HepG2 (cell line): ENCODE measurements around the gene PPP1R16B. TPM values are rescaled to one million over a fixed set of nuclear protein-coding genes. Genes with fewer than 3 reads are reported as not detected.

Experiments used
- ATAC-seq: fragments of 200-7000 bp; cut with Tn5 transposase; 3 replicates; pipeline ENCODE4 v1.9.1; 2020; ENCODE audit warnings: mild to moderate bottlenecking, moderate library complexity
- BruUV-seq: library from RNA; stranded (reverse); fragments of 400-500 nt; replicated peaks from 2 replicates; lab custom pipeline; 2021; lab: Mats Ljungman, UMichigan
- CTCF ChIA-PET: fragments of 300-600 bp; formaldehyde crosslinking; extraction: SDS; loops from one replicate; lab custom pipeline; 2021; ENCODE audit warnings: low total read pairs, inconsistent platforms, low intra/inter-chr PET ratio; lab: Yijun Ruan, JAX
- POLR2A ChIA-PET: fragments of 350-600 bp; sonication (Branson Sonifier 250); formaldehyde crosslinking; loops from one replicate; lab custom pipeline; 2020; ENCODE audit warnings: antibody characterized with exemption, inconsistent platforms; lab: Yijun Ruan, JAX
- DNase-seq: peaks from one replicate; pipeline ENCODE4 v3.0.0-alpha.2; 2015; ENCODE audit warnings: low spot score
- FAIRE-seq: peaks from 3 replicates; lab custom pipeline; 2011; peaks lifted over from hg19 to GRCh38; lab: Jason Lieb, UNC
- H2AFZ ChIP-seq: one replicate; pipeline ENCODE4 v1.6.1; 2011; ENCODE audit warnings: low read length, inconsistent platforms
- H3K27ac ChIP-seq: fragments of 300-600 bp; 3 replicates; pipeline ENCODE4 v1.8.0; 2011; ENCODE audit warnings: mixed run types, mild to moderate bottlenecking, mixed read lengths, low read length, inconsistent platforms; ENCODE audit not compliant: insufficient read depth; ENCODE audit errors: extremely low read length
- H3K27me3 ChIP-seq, 2 experiments: fragments of 200-600 bp in 1 of 2; 2 replicates in 1 of 2; 3 replicates in 1 of 2; pipeline versions ENCODE4 v1.6.0 to v1.8.0; 2011; ENCODE audit warnings: low read length in 2 of 2, mild to moderate bottlenecking in 2 of 2, moderate library complexity in 2 of 2, inconsistent platforms in 1 of 2; ENCODE audit not compliant: insufficient read depth in 2 of 2, control insufficient read depth in 1 of 2
- H3K36me3 ChIP-seq, 2 experiments: fragments of 200-600 bp in 1 of 2; replicated peaks in 1 of 2; 2 replicates in 1 of 2; 3 replicates in 1 of 2; pipeline versions ENCODE4 v1.5.1 to v1.8.0; 2011; ENCODE audit warnings: low read length in 2 of 2, inconsistent platforms in 1 of 2; ENCODE audit not compliant: insufficient read depth in 2 of 2, control insufficient read depth in 1 of 2
- H3K4me1 ChIP-seq: 2 replicates; pipeline ENCODE4 v1.5.1; 2012; ENCODE audit warnings: low read length, inconsistent platforms; ENCODE audit not compliant: insufficient read depth
- H3K4me2 ChIP-seq: 2 replicates; pipeline ENCODE4 v1.6.0; 2011; ENCODE audit warnings: low read depth, low read length, inconsistent platforms
- H3K4me3 ChIP-seq, 3 experiments: fragments of 200-600 bp in 1 of 3; sonication (generic), shearing (Covaris generic) in 1 of 3; replicated peaks in 1 of 3; 2 replicates each; pipeline ENCODE4 v1.5.1; 2011 to 2016; ENCODE audit warnings: low read length in 3 of 3, inconsistent platforms in 2 of 3, low read depth in 2 of 3, mild to moderate bottlenecking in 2 of 3, control low read depth in 1 of 3, mixed read lengths in 1 of 3; ENCODE audit not compliant: insufficient read depth in 1 of 3
- H3K79me2 ChIP-seq: one replicate; pipeline ENCODE4 v1.6.1; 2011; ENCODE audit warnings: low read length, inconsistent platforms; ENCODE audit not compliant: insufficient read depth
- H3K9ac ChIP-seq: 2 replicates; pipeline ENCODE4 v1.6.0; 2011; ENCODE audit warnings: mild to moderate bottlenecking, low read depth, low read length, inconsistent platforms; ENCODE audit not compliant: insufficient read depth
- H3K9me3 ChIP-seq: 2 replicates; pipeline ENCODE4 v1.5.1; 2012; ENCODE audit warnings: mild to moderate bottlenecking, low read length
- H4K20me1 ChIP-seq: 2 replicates; pipeline ENCODE4 v1.6.0; 2011; ENCODE audit warnings: inconsistent platforms, mild to moderate bottlenecking, low read length, moderate library complexity; ENCODE audit not compliant: insufficient read depth
- ATM ChIP-seq: fragments of 450-650 bp; IDR thresholded peaks from 2 replicates; pipeline ENCODE4 v1.7.1; 2017; ENCODE audit warnings: mild to moderate bottlenecking, borderline replicate concordance
- CEBPB ChIP-seq: IDR thresholded peaks from 2 replicates; pipeline ENCODE4 v1.6.1; 2011; ENCODE audit warnings: low read depth, low read length, improper control_type of control experiment, borderline replicate concordance
- CEBPG ChIP-seq: IDR thresholded peaks from 2 replicates; pipeline ENCODE4 v1.6.1; 2016
- ELF4 ChIP-seq: sonication (generic); formaldehyde crosslinking; IDR thresholded peaks from 2 replicates; pipeline ENCODE4 v1.5.0; 2020; ENCODE audit warnings: missing genetic modification reagents, mild to moderate bottlenecking, moderate library complexity, borderline replicate concordance
- MAFK ChIP-seq, 2 experiments: IDR thresholded peaks in 1 of 2; conservative IDR thresholded peaks in 1 of 2; 2 replicates each; pipeline ENCODE4 v1.6.1; 2011; ENCODE audit warnings: improper control_type of control experiment in 2 of 2, low read length in 2 of 2
- NFATC3 ChIP-seq: sonication (generic); formaldehyde crosslinking; IDR thresholded peaks from 2 replicates; pipeline ENCODE4 v1.5.1; 2020; ENCODE audit warnings: mild to moderate bottlenecking, missing genetic modification reagents
- NFE2 ChIP-seq: sonication (generic); formaldehyde crosslinking; IDR thresholded peaks from 2 replicates; pipeline ENCODE4 v1.4.0; 2020; ENCODE audit warnings: missing genetic modification reagents
- NRL ChIP-seq: sonication (generic); formaldehyde crosslinking; IDR thresholded peaks from 2 replicates; pipeline ENCODE4 v1.5.0; 2020; ENCODE audit warnings: missing genetic modification reagents, mild to moderate bottlenecking, moderate library complexity, borderline replicate concordance
- RBM39 ChIP-seq: fragments of 200-400 bp; formaldehyde crosslinking; IDR thresholded peaks from one replicate; pipeline ENCODE4 v1.6.1; 2018; ENCODE audit warnings: antibody characterized with exemption, mild to moderate bottlenecking, low read depth, low read length; ENCODE audit not compliant: poor library complexity, severe bottlenecking
- SATB2 ChIP-seq: sonication (generic); formaldehyde crosslinking; IDR thresholded peaks from 2 replicates; pipeline ENCODE4 v1.5.0; 2020; ENCODE audit warnings: missing genetic modification reagents
- SOX5 ChIP-seq: IDR thresholded peaks from 2 replicates; pipeline ENCODE4 v1.6.1; 2016; ENCODE audit warnings: borderline replicate concordance
- SRF ChIP-seq: IDR thresholded peaks from 2 replicates; pipeline ENCODE4 v1.6.1; 2011; ENCODE audit warnings: mild to moderate bottlenecking, low read depth, low read length, moderate library complexity
- ZNF24 ChIP-seq: fragments of 450-650 bp; IDR thresholded peaks from 2 replicates; pipeline ENCODE4 v1.6.1; 2017; ENCODE audit warnings: antibody characterized with exemption, mild to moderate bottlenecking
- ZNF670 ChIP-seq: sonication (generic); formaldehyde crosslinking; IDR thresholded peaks from 2 replicates; pipeline ENCODE4 v1.8.0; 2022; ENCODE audit warnings: mild to moderate bottlenecking, missing genetic modification reagents, borderline replicate concordance
- WGBS: methylation state at CpG from one replicate; pipeline ENCODE4 v1.1.6; 2017; ENCODE audit warnings: low lambda C conversion rate; 5-methylcytosine and 5-hydroxymethylcytosine counted together
- in situ Hi-C: cut with HindIII; loops from 2 replicates; pipeline ENCODE4 v1.10.0; 2017; ENCODE audit warnings: low pct_unique_long_range_greater_than_20kb; ENCODE audit not compliant: extremely low pct_ligation_motif_present
- intact Hi-C: fragments of 100-400 bp; cut with micrococcal nuclease; formaldehyde crosslinking; loops from one replicate; pipeline ENCODE4 v1.10.0; 2022; ENCODE audit not compliant: unreplicated experiment
- polyA plus RNA-seq, 8 experiments: library from polyadenylated mRNA; depleted of rRNA in 3 of 8; stranded (reverse) in 7 of 8; unstranded in 1 of 8; fragments of >200 nt; fragmentation: Illumina TruSeq in 4 of 8; extraction: Trizol in 4 of 8; gene quantifications; 2 replicates each; pipeline versions ENCODE4 v1.2.1 to v1.2.3, GENCODE V29; 2011 to 2016; ENCODE audit warnings: low read depth in 4 of 8, missing spikeins in 1 of 8, mixed read lengths in 1 of 8; ENCODE audit not compliant: insufficient read depth in 1 of 8
- total RNA-seq, 5 experiments: library from RNA; depleted of rRNA; stranded (reverse); fragments of >200 nt; fragmentation: Illumina TruSeq; extraction: Trizol; gene quantifications; 2 replicates each; pipeline ENCODE4 v1.2.3, GENCODE V29; 2016; ENCODE audit warnings: low read depth in 1 of 5
- TF ChIP-seq, protein P1 (sequence below): sonication (generic); formaldehyde crosslinking; IDR thresholded peaks from 2 replicates; pipeline ENCODE4 v1.4.0; 2020; ENCODE audit warnings: missing genetic modification reagents
- TF ChIP-seq, protein P2 (sequence below): sonication (generic); formaldehyde crosslinking; IDR thresholded peaks from 2 replicates; pipeline ENCODE4 v1.5.1; 2020; ENCODE audit warnings: missing genetic modification reagents, mild to moderate bottlenecking, borderline replicate concordance

PPP1R16B gene
- total and polyA plus RNA-seq, 2 of the 13 experiments (the other 11 are each of a cell fraction or from before 2014, with no cell fraction given) = 0.02 to 0.11 TPM

GRCh38 chr20:38932457-38933120 is 127.1 kb downstream of the PPP1R16B start:
- Histone ChIP-seq H3K36me3 (peaks cover 13 to 35% of the 10 kb centered on the region in 2 experiments), H3K4me1 (peaks cover 95% of the 10 kb centered on the region), H2AFZ (no peak overlapping the region), H3K9ac (no peak overlapping the region), H3K79me2 (peaks cover 98% of the 10 kb centered on the region), H3K4me3 (no peak overlapping the region)
- intact Hi-C loops = no loop called here
- in situ Hi-C loops = no loop called here
- no peak for DNase-seq
- FAIRE-seq = no peak
- POLR2A ChIA-PET = interaction anchor here (1.3 kb wide), 1 partner anchor 30 kb away, joined by 5 read pairs; the partner anchor contains the start of gene DHX35
- TF ChIP-seq NFE2 (no peak), ELF4 (no peak), MAFK (conservative IDR thresholded peaks at IDR 0.05 in 1 of 2, IDR thresholded peaks at IDR 0.05 in 1 of 2; ENCODE audit: low read length in 2 of 2) (no peak), SATB2 (no peak), NRL (CRISPR knock-in tag) (no peak), ZNF24 (no peak), ZNF670 (CRISPR knock-in tag) (no peak), SOX5 (CRISPR knock-in tag) (no peak), SRF (no peak), CEBPG (peak; percentile 63), RBM39 (no peak), ATM (no peak), NFATC3 (CRISPR knock-in tag) (0 out of 2 replicates have a peak, but pooled peaks have one; percentile 56), CEBPB (peak; percentile 87)
- TF ChIP-seq, protein P1, sequence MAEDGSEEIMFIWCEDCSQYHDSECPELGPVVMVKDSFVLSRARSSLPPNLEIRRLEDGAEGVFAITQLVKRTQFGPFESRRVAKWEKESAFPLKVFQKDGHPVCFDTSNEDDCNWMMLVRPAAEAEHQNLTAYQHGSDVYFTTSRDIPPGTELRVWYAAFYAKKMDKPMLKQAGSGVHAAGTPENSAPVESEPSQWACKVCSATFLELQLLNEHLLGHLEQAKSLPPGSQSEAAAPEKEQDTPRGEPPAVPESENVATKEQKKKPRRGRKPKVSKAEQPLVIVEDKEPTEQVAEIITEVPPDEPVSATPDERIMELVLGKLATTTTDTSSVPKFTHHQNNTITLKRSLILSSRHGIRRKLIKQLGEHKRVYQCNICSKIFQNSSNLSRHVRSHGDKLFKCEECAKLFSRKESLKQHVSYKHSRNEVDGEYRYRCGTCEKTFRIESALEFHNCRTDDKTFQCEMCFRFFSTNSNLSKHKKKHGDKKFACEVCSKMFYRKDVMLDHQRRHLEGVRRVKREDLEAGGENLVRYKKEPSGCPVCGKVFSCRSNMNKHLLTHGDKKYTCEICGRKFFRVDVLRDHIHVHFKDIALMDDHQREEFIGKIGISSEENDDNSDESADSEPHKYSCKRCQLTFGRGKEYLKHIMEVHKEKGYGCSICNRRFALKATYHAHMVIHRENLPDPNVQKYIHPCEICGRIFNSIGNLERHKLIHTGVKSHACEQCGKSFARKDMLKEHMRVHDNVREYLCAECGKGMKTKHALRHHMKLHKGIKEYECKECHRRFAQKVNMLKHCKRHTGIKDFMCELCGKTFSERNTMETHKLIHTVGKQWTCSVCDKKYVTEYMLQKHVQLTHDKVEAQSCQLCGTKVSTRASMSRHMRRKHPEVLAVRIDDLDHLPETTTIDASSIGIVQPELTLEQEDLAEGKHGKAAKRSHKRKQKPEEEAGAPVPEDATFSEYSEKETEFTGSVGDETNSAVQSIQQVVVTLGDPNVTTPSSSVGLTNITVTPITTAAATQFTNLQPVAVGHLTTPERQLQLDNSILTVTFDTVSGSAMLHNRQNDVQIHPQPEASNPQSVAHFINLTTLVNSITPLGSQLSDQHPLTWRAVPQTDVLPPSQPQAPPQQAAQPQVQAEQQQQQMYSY (CRISPR knock-in tag) = no peak
- TF ChIP-seq, protein P2, sequence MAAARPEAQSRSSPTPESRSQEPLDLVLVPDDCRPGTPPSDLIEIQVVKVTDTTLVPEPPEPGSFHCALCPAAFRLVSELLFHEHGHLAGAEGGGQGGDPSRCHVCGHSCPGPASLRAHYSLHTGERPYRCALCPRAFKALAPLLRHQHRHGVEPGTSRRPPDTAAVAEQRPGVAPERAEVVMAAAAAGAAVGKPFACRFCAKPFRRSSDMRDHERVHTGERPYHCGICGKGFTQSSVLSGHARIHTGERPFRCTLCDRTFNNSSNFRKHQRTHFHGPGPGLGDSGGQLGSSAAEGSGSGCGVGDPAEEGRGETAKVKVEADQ (CRISPR knock-in tag) = 0 out of 2 replicates have a peak, but pooled peaks have one; percentile 36
- TF ChIP-seq, all 625 proteins: peak for 4
- CTCF ChIA-PET = no interaction called here
- H3K27ac ChIP-seq = no peak overlapping the region
- no TSS peak for BruUV-seq
- H3K9me3 ChIP-seq = no peaks in the 10 kb centered on the region
- no peaks in the 10 kb centered on the region for H3K27me3 ChIP-seq
- H4K20me1 ChIP-seq = peaks cover 25% of the 10 kb centered on the region; the same call in 1 of the 2 replicates
- no peak for ATAC-seq
- H3K4me2 ChIP-seq = 0 out of 2 replicates have a peak overlapping the region, but pooled peaks have one; percentile 1
- 93% methylated on average over 9 of the region's 9 CpGs for WGBS
